Ureter (tissue), 1 donor: Measurements from ENCODE around the gene C1R. TPM values are rescaled to one million over a fixed set of nuclear protein-coding genes. Genes with fewer than 3 reads are reported as not detected.

Experiments
- DNase-seq: peaks from one replicate; pipeline ENCODE4 v3.0.0-alpha.2; 2020; ENCODE audit warnings: low spot score
- total RNA-seq: library from RNA; stranded (reverse); gene quantifications from one replicate; pipeline ENCODE4 v1.2.4, GENCODE V29; 2023
- donor health status: DM: yes; HTN: yes; CAD: no.

Gene C1R
- total RNA-seq, 1 donor from 2014 or later: 455 TPM

- DNase-seq: no peak
Measured at GRCh38 chr12:7099290-7099996, 7.2 kb upstream of the C1R start.

- DNase-seq: no peak
Measured at GRCh38 chr12:7096979-7097378, 4.7 kb upstream of the C1R start.

GRCh38 chr12:7096006-7096932, 4.0 kb upstream of the C1R start:
- DNase-seq: no peak

- DNase-seq: no peak
Measured at GRCh38 chr12:7093892-7094291, 1.6 kb upstream of the C1R start.

- no peak for DNase-seq
Measured at GRCh38 chr12:7093486-7093885, 1.2 kb upstream of the C1R start.

GRCh38 chr12:7092986-7093460, 778 bp upstream of the C1R start:
- no peak for DNase-seq

- peak; percentile 78 for DNase-seq
Measured at GRCh38 chr12:7091660-7092228, 501 bp downstream of the C1R start.

GRCh38 chr12:7091171-7091570, 1.1 kb downstream of the C1R start:
- DNase-seq: no peak

- no peak for DNase-seq
Measured at GRCh38 chr12:7090222-7090998, 1.8 kb downstream of the C1R start.

- DNase-seq: no peak
Measured at GRCh38 chr12:7089196-7089871, 2.9 kb downstream of the C1R start.

GRCh38 chr12:7083125-7083524, 9.1 kb downstream of the C1R start:
- DNase-seq: no peak

- DNase-seq: no peak
Measured at GRCh38 chr12:7081037-7081436, 11.2 kb downstream of the C1R start.

GRCh38 chr12:7079826-7080125, 12.5 kb downstream of the C1R start:
- no peak for DNase-seq

- DNase-seq: no peak
Measured at GRCh38 chr12:7078163-7078562, 14.1 kb downstream of the C1R start.

GRCh38 chr12:7076493-7076892, 15.8 kb downstream of the C1R start:
- no peak for DNase-seq

- no peak for DNase-seq
Measured at GRCh38 chr12:7075939-7076338, 16.3 kb downstream of the C1R start.

- no peak for DNase-seq
Measured at GRCh38 chr12:7075518-7075917, 16.7 kb downstream of the C1R start.

GRCh38 chr12:7073946-7074345, 18.3 kb downstream of the C1R start:
- DNase-seq: no peak

GRCh38 chr12:7072554-7072953, 19.7 kb downstream of the C1R start:
- no peak for DNase-seq

GRCh38 chr12:7072035-7072434, 20.2 kb downstream of the C1R start:
- DNase-seq: no peak

- DNase-seq: no peak
Measured at GRCh38 chr12:7069386-7069785, 22.9 kb downstream of the C1R start.

- no peak for DNase-seq
Measured at GRCh38 chr12:7068994-7069346, 23.3 kb downstream of the C1R start.
